Thyroid gland (tissue), 4 donors: ENCODE measurements around the gene PIEZO2.

Source experiments
- POLR2A ChIP-seq, 2 donors: fragments of 450-650 bp; IDR thresholded peaks; one replicate each; pipeline ENCODE4 v1.6.1; 2017; ENCODE audit warnings: antibody characterized with exemption in 2 of 2, mild to moderate bottlenecking in 2 of 2, moderate library complexity in 1 of 2
- TF ChIP-seq, protein P1 (sequence below), 6 experiments: fragments of 200-600 bp in 3 of 6; fragments of 450-650 bp in 3 of 6; sonication (generic) in 3 of 6; IDR thresholded peaks; one replicate each; pipeline ENCODE4 v1.5.1; 2016 to 2019; ENCODE audit warnings: antibody characterized with exemption in 6 of 6, mild to moderate bottlenecking in 2 of 6, inconsistent platforms in 1 of 6, moderate library complexity in 1 of 6

DNA sequence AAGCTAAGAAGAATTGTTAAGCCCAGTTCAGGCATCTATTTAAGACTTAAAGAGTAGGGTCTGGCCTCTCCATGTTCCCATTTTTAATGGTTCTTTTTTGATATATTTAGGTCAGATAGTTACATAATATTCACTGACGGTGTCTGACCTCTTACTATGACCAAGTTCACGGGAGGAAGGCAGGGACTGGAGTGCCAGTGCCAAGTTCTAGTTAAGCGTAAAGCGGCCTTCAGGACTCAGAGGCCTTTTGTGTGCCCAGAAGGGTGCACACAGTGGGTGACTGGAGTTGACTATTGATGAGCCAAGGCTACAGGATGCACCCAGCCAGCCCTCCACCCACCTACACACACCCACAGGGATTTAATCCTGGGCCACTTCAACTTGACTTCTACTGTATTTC, 290.9 kb downstream of the PIEZO2 start:
- TF ChIP-seq, protein P1, sequence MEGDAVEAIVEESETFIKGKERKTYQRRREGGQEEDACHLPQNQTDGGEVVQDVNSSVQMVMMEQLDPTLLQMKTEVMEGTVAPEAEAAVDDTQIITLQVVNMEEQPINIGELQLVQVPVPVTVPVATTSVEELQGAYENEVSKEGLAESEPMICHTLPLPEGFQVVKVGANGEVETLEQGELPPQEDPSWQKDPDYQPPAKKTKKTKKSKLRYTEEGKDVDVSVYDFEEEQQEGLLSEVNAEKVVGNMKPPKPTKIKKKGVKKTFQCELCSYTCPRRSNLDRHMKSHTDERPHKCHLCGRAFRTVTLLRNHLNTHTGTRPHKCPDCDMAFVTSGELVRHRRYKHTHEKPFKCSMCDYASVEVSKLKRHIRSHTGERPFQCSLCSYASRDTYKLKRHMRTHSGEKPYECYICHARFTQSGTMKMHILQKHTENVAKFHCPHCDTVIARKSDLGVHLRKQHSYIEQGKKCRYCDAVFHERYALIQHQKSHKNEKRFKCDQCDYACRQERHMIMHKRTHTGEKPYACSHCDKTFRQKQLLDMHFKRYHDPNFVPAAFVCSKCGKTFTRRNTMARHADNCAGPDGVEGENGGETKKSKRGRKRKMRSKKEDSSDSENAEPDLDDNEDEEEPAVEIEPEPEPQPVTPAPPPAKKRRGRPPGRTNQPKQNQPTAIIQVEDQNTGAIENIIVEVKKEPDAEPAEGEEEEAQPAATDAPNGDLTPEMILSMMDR (IDR thresholded peaks at IDR 0.05), result no peak
- TF ChIP-seq POLR2A (IDR thresholded peaks at IDR 0.05), result no peak
